ENCODE data around the gene LKAAEAR1. TPM values are rescaled to one million over a fixed set of nuclear protein-coding genes. Genes with fewer than 3 reads are reported as not detected.

Gene LKAAEAR1
- polyA plus RNA-seq, 1 experiment: not detected

GRCh38 chr20:64037498-64038213 lies 46.5 kb downstream of the LKAAEAR1 start:
- Histone ChIP-seq H3K36me3 (ENCODE audit: control insufficient read depth, insufficient read depth, low read length) (peaks cover 1% of the 10 kb centered on the region), H3K27me3 (ENCODE audit: control insufficient read depth, insufficient read depth, low read length) (peaks cover 21% of the 10 kb centered on the region), H3K4me3 (ENCODE audit: low read depth, low read length) (no peak overlapping the region)
- ChIA-PET POLR2A (no interaction called here), CTCF (interaction anchor here (0.7 to 5.0 kb wide), 12 partner anchors 10 to 297 kb away, joined by 3 to 76 read pairs (median 6); partner anchors contain the start of genes PRPF6, RGS19 and SAMD10)
- DNase-seq (ENCODE audit: low read depth): no peak
- TF ChIP-seq CTCF (IDR thresholded peaks at IDR 0.05; ENCODE audit: insufficient read depth, low read depth, low read length): no peak

DNA sequence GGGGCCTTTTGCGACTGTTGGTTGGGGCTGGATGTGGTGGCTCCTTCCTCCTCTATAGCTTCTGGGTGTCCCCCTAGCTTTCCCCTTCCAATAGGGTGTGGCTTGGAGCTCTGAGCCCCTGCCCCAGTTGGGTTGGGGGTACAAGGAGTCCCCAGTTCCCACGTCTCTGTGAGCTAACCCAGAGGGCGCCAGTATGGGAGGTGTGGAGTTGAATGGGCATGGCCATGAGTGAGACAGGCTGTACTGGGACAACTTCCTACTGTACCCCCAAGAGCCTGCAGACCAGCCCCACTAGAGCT lies 47.0 kb downstream of the LKAAEAR1 start:
- no peak for DNase-seq (ENCODE audit: low read depth)
- Histone ChIP-seq H3K4me3 (ENCODE audit: low read depth, low read length) (no peak overlapping the region), H3K36me3 (ENCODE audit: control insufficient read depth, insufficient read depth, low read length) (peaks cover 3% of the 10 kb centered on the region), H3K27me3 (ENCODE audit: control insufficient read depth, insufficient read depth, low read length) (peaks cover 19% of the 10 kb centered on the region)
- TF ChIP-seq CTCF (IDR thresholded peaks at IDR 0.05; ENCODE audit: insufficient read depth, low read depth, low read length): no peak
- ChIA-PET POLR2A (no interaction called here), CTCF (interaction anchor here (0.7 to 4.7 kb wide), 4 partner anchors 10 to 296 kb away, joined by 4 to 35 read pairs (median 8); no protein-coding TSS in a partner anchor)

- H3K36me3 ChIP-seq (ENCODE audit: control insufficient read depth, insufficient read depth, low read length): peaks cover 9% of the 10 kb centered on the region
- H3K4me3 ChIP-seq (ENCODE audit: low read depth, low read length): no peak overlapping the region
- DNase-seq (ENCODE audit: low read depth): no peak
- TF ChIP-seq CTCF (IDR thresholded peaks at IDR 0.05; ENCODE audit: insufficient read depth, low read depth, low read length): no peak
- peaks cover 15% of the 10 kb centered on the region for H3K27me3 ChIP-seq (ENCODE audit: control insufficient read depth, insufficient read depth, low read length)
- CTCF ChIA-PET: interaction anchor here (0.7 to 4.7 kb wide), 4 partner anchors 21 to 295 kb away, joined by 4 to 35 read pairs (median 5); no protein-coding TSS in a partner anchor
- POLR2A ChIA-PET: no interaction called here
Observed at GRCh38 chr20:64036346-64037198, 47.6 kb downstream of the LKAAEAR1 start.

- H3K4me3 ChIP-seq (ENCODE audit: low read depth, low read length): no peak within 1 kb of the TSS
- no peak for TF ChIP-seq CTCF (IDR thresholded peaks at IDR 0.05; ENCODE audit: insufficient read depth, low read depth, low read length)
- ChIA-PET CTCF (interaction anchor here (2.9 to 4.7 kb wide), 2 partner anchors 22 to 85 kb away, joined by 6 to 35 read pairs; no protein-coding TSS in a partner anchor), POLR2A (no interaction called here)
- H3K36me3 ChIP-seq (ENCODE audit: control insufficient read depth, insufficient read depth, low read length): peaks cover 9% of the 10 kb centered on the region
- H3K27me3 ChIP-seq (ENCODE audit: control insufficient read depth, insufficient read depth, low read length): peaks cover 10% of the 10 kb centered on the region
- DNase-seq (ENCODE audit: low read depth): no peak
Observed at GRCh38 chr20:64035933-64036345, 48.3 kb downstream of the LKAAEAR1 start, which contains the start of gene C20orf204. TSS of gene C20orf204 (plus strand) at chr20:64036182. CDS start at chr20:64036324, 142 bp downstream.
